ENCODE results near the gene ZNF275. TPM values are rescaled to one million over a fixed set of nuclear protein-coding genes. Genes with fewer than 3 reads are reported as not detected.
"Not testable (repeated sequence)": the region's sequence is repeated elsewhere in the genome, so short reads cannot be mapped to it uniquely, and the experiment has no call there.

Gene ZNF275
- total and polyA plus RNA-seq, 4 donors = 13.7 to 26.2 (median 18.5) TPM

DNA sequence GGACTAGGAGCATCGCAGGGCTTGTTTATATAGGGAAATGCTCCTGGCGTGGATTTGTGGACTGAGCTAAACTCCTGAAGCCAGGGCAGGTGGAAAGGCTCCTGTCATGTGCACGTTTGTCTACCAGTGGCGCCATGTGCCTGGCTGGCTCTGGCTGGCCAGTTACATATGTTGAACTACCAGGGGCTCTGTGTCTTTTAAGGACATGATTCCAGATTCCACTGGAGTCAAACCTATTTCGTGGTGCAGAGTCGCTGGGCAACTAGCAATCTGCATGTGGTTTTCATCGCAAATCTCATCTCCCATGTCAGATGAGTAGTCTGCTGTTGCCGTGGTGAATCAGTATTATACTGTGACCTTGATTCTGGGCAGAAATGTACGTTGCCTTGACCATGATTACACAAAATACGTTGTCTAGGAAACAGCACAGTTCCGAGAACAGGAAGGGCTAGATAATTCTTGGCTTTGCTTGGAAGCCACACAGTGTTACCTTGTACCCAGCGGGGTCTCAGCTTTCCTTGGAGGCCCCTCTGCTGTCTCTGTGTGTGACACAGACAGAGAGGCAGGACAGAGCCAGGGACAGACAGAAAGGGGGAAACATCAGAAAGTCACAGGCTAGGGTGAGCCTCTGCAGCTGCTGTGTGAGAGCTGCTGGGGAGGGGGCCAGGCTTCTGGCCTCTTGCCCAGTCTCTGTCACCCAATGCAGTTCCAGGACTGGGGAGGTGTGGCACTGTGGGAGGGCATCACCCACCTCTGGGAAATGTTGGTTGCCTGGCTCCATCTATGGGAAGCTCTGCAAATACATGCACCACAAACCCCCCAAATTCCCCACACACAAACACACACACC is 48.0 kb downstream of the ZNF275 start:
- DNase-seq (ENCODE audit: low read depth in 4 of 6, low spot score in 6 of 6) = peak; percentile 53 to 88 (median 63)
- no peak overlapping the region for H3K4me3 ChIP-seq (ENCODE audit: low read depth, low read length)
- 49% methylated on average over 12 of the region's 12 CpGs for WGBS (ENCODE audit: insufficient coverage)
- peaks cover 3% of the 10 kb centered on the region for H3K9me3 ChIP-seq (ENCODE audit: control insufficient read depth, insufficient read depth, low read length)
- peaks cover 33% of the 10 kb centered on the region for H3K4me1 ChIP-seq (ENCODE audit: control insufficient read depth, insufficient read depth, low read length)
- H3K27me3 ChIP-seq (ENCODE audit: control insufficient read depth, insufficient read depth, low read length) = no peaks in the 10 kb centered on the region
- H3K36me3 ChIP-seq (ENCODE audit: control insufficient read depth, insufficient read depth, low read length) = no peaks in the 10 kb centered on the region
- peak overlapping the region; percentile 74 for H3K27ac ChIP-seq (ENCODE audit: low read depth, low read length)

DNA sequence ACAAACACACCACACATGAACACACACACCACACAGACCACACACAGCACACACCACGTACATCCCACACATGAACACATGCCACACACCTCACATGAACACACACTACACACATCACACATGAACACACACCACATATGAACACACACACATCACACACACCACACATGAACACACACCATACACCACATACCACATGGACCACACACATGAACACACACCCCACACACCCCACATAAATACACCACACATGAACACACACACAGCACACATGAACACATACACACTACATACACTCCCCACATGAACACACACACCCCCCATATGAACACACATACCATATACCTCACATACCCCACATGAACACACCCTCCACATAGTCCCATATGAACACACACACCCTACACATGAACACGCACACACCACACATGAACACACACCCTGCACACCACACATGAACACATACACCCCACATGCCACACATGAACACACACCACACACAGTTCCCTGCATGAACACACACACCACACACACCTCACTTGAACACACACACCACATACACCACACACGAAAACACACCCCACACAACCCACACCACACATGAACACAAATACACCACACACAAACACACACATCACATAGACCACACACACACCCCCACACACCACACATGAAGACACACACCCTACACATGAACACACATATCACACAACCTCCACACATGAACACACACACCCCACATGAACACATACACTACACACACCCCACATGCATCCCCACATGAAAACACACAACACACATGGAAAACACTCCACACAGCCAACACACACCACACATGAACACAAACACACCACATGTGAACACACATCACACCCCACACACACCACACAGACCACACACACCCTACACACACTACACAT is 48.9 kb downstream of the ZNF275 start:
- WGBS (ENCODE audit: insufficient coverage) = 89% methylated on average over 3 of the region's 3 CpGs
- Histone ChIP-seq H3K4me1 (ENCODE audit: control insufficient read depth, insufficient read depth, low read length) (peaks cover 33% of the 10 kb centered on the region), H3K27ac (ENCODE audit: low read depth, low read length) (peak overlapping the region; percentile 74), H3K36me3 (ENCODE audit: control insufficient read depth, insufficient read depth, low read length) (no peaks in the 10 kb centered on the region), H3K4me3 (ENCODE audit: low read depth, low read length) (no peak overlapping the region), H3K27me3 (ENCODE audit: control insufficient read depth, insufficient read depth, low read length) (no peaks in the 10 kb centered on the region), H3K9me3 (ENCODE audit: control insufficient read depth, insufficient read depth, low read length) (peaks cover 3% of the 10 kb centered on the region)
- DNase-seq (ENCODE audit: low read depth in 4 of 6, low spot score in 6 of 6) = no peak

DNA sequence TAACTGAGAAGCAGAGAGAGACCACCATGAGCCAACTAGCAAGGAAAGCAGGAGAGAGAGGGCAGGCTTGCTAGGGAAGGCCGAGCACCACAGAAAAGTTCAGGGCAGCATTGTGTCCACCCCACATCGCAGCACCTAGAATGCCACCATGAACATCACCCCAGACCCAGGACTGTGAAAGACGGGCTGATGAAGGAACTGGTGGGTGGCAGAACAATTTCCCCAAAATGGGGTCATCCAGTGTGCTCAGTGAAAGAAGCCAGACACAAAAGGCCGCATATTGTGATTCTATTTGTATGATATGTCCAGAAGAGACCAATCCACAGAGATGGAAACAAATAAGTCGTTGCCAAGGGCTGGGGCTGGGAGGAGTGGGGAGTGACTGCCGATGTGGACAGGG is 50.4 kb downstream of the ZNF275 start:
- Histone ChIP-seq H3K27me3 (ENCODE audit: control insufficient read depth, insufficient read depth, low read length) (no peaks in the 10 kb centered on the region), H3K27ac (ENCODE audit: low read depth, low read length) (no peak overlapping the region), H3K9me3 (ENCODE audit: control insufficient read depth, insufficient read depth, low read length) (no peaks in the 10 kb centered on the region), H3K4me3 (ENCODE audit: low read depth, low read length) (no peak overlapping the region), H3K4me1 (ENCODE audit: control insufficient read depth, insufficient read depth, low read length) (peaks cover 29% of the 10 kb centered on the region), H3K36me3 (ENCODE audit: control insufficient read depth, insufficient read depth, low read length) (no peaks in the 10 kb centered on the region)
- DNase-seq (ENCODE audit: low read depth in 4 of 6, low spot score in 6 of 6) = no peak
- 89% methylated on average over 5 of the region's 6 CpGs for WGBS (ENCODE audit: insufficient coverage)

DNA sequence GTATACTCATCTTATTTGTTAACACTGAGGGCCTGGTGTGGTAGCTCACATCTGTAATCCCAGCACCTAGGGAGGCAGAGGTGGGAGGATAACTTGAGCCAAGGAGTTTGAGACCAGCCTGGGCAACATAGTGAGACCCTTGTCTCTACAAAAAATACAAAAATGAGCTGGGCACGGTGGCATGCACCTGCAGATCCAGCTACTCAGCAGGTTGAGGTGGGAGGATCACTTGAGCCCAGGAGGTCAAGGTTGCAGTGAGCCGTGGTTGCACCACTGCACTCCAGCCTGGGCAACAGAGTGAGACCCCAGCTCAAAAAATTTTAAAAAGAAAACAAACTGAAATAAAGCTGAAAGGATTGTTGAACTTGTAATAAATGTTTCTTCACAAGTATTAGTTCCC is 51.0 kb downstream of the ZNF275 start:
- H3K27ac ChIP-seq (ENCODE audit: low read depth, low read length); H3K27me3 ChIP-seq (ENCODE audit: control insufficient read depth, insufficient read depth, low read length); H3K9me3 ChIP-seq (ENCODE audit: control insufficient read depth, insufficient read depth, low read length); DNase-seq (ENCODE audit: low read depth in 4 of 6, low spot score in 6 of 6); H3K36me3 ChIP-seq (ENCODE audit: control insufficient read depth, insufficient read depth, low read length); H3K4me3 ChIP-seq (ENCODE audit: low read depth, low read length): not testable (repeated sequence)
- 29% methylated on average over 1 of the region's 2 CpGs for WGBS (ENCODE audit: insufficient coverage)
- peaks cover 24% of the 10 kb centered on the region for H3K4me1 ChIP-seq (ENCODE audit: control insufficient read depth, insufficient read depth, low read length)

DNA sequence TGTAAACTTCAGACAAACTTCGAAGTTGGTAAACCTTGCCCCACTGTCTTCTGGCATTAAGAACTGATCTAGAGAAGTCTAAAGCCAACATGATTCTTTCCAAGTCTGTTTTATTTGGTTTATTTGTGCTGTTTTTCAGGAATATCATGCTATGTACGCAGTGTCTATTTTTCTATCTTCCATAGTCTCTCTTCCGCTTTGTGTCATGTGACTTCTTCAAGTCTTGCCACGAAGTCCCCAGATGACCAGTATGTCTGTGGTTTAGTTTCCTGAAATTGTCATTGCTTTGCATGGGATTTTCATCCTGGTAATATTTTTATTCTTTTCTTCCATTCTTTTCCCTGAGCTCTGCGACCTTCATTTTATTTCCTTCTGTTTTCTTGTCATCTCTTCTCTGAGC is 52.1 kb downstream of the ZNF275 start:
- no CpG with 5 or more reads among the region's 5 CpGs for WGBS (ENCODE audit: insufficient coverage)
- DNase-seq (ENCODE audit: low read depth in 4 of 6, low spot score in 6 of 6) = no peak

DNA sequence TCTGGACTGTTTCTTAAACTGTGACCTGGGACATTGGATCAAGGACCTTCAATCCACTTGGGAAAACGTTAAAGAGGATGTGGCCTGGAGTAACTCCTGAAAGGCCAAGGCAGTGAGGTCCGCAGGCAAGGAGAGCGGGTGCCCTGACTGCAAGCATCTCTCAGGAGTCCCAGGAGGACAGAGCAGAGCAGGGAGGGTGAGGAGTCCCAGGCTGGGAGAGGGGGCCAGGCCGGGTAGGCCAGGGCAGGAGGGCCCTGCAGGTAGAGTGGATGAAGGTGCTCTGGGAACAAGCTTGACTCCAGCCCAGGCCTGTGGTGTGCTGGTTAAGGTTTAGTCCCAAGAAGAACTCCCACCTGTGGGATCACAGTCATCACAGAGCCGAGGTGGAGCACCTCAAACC is 53.4 kb downstream of the ZNF275 start:
- H3K4me1 ChIP-seq (ENCODE audit: control insufficient read depth, insufficient read depth, low read length) = peaks cover 4% of the 10 kb centered on the region
- no peak overlapping the region for H3K27ac ChIP-seq (ENCODE audit: low read depth, low read length)
- no peaks in the 10 kb centered on the region for H3K36me3 ChIP-seq (ENCODE audit: control insufficient read depth, insufficient read depth, low read length)
- DNase-seq (ENCODE audit: low read depth in 4 of 6, low spot score in 6 of 6) = no peak
- H3K4me3 ChIP-seq (ENCODE audit: low read depth, low read length) = no peak overlapping the region
- WGBS (ENCODE audit: insufficient coverage) = 68% methylated on average over 4 of the region's 5 CpGs
- no peaks in the 10 kb centered on the region for H3K9me3 ChIP-seq (ENCODE audit: control insufficient read depth, insufficient read depth, low read length)
- H3K27me3 ChIP-seq (ENCODE audit: control insufficient read depth, insufficient read depth, low read length) = no peaks in the 10 kb centered on the region

More for the DNA sequence above, 52.1 kb downstream of the ZNF275 start:
- Histone ChIP-seq H3K36me3 (ENCODE audit: control insufficient read depth, insufficient read depth, low read length) (no peaks in the 10 kb centered on the region), H3K27me3 (ENCODE audit: control insufficient read depth, insufficient read depth, low read length) (no peaks in the 10 kb centered on the region), H3K4me1 (ENCODE audit: control insufficient read depth, insufficient read depth, low read length) (peaks cover 13% of the 10 kb centered on the region), H3K9me3 (ENCODE audit: control insufficient read depth, insufficient read depth, low read length) (no peaks in the 10 kb centered on the region), H3K4me3 (ENCODE audit: low read depth, low read length) (no peak overlapping the region), H3K27ac (ENCODE audit: low read depth, low read length) (no peak overlapping the region)

DNA sequence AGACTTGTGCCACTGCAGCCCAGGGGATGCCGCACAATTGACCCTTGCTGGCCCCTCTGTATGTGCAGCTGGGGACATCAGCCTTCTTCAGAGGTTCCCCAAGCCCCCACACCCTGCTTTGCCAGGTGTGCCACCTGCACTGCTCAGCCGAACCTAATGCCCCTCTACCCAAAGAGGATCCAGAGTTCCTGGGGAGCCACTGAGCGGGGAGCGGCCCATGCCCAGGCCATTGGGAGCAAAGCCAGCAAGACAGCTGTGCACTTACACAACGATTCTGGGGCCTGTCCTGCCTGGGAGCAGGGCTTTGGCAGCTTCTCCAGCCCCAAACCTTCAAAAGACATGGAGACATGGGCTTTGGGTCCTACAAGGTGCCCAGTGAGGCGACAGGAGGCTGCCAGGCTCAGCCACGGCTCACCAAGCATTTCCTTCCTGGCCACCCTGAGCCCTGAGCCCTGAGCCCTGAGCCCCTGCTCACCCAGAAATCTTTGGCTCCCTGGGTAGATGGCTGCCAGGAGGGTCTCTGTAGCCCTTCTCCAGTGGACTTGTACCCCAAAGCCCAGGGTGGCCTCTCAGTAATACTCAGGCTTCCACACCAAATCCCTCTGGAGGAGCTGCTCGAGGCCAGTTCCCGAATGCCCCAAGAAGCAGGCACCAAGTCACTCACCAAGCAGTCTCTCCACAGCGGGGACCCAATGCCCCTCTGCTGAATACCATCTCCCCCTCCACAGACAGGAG is 54.2 kb downstream of the ZNF275 start:
- 81% methylated on average over 10 of the region's 10 CpGs for WGBS (ENCODE audit: insufficient coverage)
- Histone ChIP-seq H3K36me3 (ENCODE audit: control insufficient read depth, insufficient read depth, low read length) (no peaks in the 10 kb centered on the region), H3K4me3 (ENCODE audit: low read depth, low read length) (no peak overlapping the region), H3K4me1 (ENCODE audit: control insufficient read depth, insufficient read depth, low read length) (peaks cover 3% of the 10 kb centered on the region), H3K27ac (ENCODE audit: low read depth, low read length) (no peak overlapping the region), H3K27me3 (ENCODE audit: control insufficient read depth, insufficient read depth, low read length) (no peaks in the 10 kb centered on the region), H3K9me3 (ENCODE audit: control insufficient read depth, insufficient read depth, low read length) (no peaks in the 10 kb centered on the region)
- DNase-seq (ENCODE audit: low read depth in 4 of 6, low spot score in 6 of 6) = no peak

DNA sequence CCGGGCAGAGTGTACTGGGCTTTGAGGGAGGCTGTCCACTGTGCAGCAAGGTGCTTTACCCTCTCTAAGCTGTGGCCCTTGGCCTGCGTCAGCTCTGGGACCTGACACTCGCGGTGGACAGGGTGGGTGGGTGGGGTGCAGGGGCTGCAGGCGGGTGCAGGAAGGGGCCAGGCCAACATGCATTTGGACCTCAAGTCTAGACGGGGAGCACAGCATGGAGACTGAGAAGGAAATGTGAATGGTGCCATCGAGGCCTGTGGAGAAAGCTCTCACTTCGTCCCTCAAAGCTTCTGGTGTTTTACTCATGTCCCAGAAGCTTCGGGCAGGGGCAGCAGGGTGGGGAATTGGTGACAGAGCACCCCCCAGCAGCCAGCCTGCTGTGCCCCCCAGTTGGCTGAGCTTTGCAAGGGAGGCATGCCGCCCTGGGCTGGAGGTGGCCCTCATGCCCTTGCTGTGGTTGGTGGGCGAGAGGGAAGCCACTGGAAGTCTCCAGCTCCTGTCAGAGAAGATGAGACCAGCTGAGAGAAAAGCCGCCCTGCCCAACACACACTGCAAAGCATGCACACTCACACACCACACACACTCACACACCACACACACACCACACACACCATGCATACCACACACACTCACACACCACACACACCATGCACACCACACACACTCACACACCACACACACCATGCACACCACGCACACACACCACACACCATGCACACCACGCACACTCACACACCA is 54.9 kb downstream of the ZNF275 start:
- no peak for DNase-seq (ENCODE audit: low read depth in 4 of 6, low spot score in 6 of 6)
- Histone ChIP-seq H3K4me1 (ENCODE audit: control insufficient read depth, insufficient read depth, low read length) (peaks cover 3% of the 10 kb centered on the region), H3K4me3 (ENCODE audit: low read depth, low read length) (no peak overlapping the region), H3K9me3 (ENCODE audit: control insufficient read depth, insufficient read depth, low read length) (no peaks in the 10 kb centered on the region), H3K27me3 (ENCODE audit: control insufficient read depth, insufficient read depth, low read length) (no peaks in the 10 kb centered on the region), H3K36me3 (ENCODE audit: control insufficient read depth, insufficient read depth, low read length) (no peaks in the 10 kb centered on the region), H3K27ac (ENCODE audit: low read depth, low read length) (no peak overlapping the region)
- 86% methylated on average over 10 of the region's 14 CpGs for WGBS (ENCODE audit: insufficient coverage)

DNA sequence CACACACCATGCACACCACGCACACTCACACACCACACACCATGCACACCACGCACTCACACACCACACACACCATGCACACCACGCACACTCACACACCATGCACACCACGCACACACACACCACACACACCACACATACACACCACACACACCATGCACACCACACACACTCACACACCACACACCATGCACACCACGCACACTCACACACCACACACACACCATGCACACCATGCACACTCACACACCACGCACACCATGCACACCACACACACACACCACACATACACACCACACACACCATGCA is 55.5 kb downstream of the ZNF275 start:
- not testable (repeated sequence) for H3K4me1 ChIP-seq (ENCODE audit: control insufficient read depth, insufficient read depth, low read length); H3K9me3 ChIP-seq (ENCODE audit: control insufficient read depth, insufficient read depth, low read length); H3K27ac ChIP-seq (ENCODE audit: low read depth, low read length); H3K27me3 ChIP-seq (ENCODE audit: control insufficient read depth, insufficient read depth, low read length); H3K4me3 ChIP-seq (ENCODE audit: low read depth, low read length); H3K36me3 ChIP-seq (ENCODE audit: control insufficient read depth, insufficient read depth, low read length); DNase-seq (ENCODE audit: low read depth in 4 of 6, low spot score in 6 of 6)
- 89% methylated on average over 4 of the region's 6 CpGs for WGBS (ENCODE audit: insufficient coverage)
